ENCODE measurements around the gene DCDC2. TPM values are rescaled to one million over a fixed set of nuclear protein-coding genes. Genes with fewer than 3 reads are reported as not detected.

Gene DCDC2
- total and polyA plus RNA-seq, 2 donors (not counting 1 experiment from before 2014, with no cell fraction given), result not detected

GRCh38 chr6:24397631-24398030 lies 39.8 kb upstream of the DCDC2 start:
- no peak overlapping the region for H3K4me3 ChIP-seq (ENCODE audit: control extremely low read depth in 1 of 5, extremely low read depth in 1 of 5, insufficient read depth in 1 of 5, low read depth in 2 of 5, low read length in 4 of 5)
- no peak for ATAC-seq (ENCODE audit: low read depth)
- no CpG with 5 or more reads among the region's 1 CpG for WGBS (ENCODE audit: insufficient coverage)
- H3K27me3 ChIP-seq (replicated peaks in 1 of 4; ENCODE audit: control extremely low read depth in 1 of 4, control insufficient read depth in 3 of 4, insufficient read depth in 4 of 4, low read length in 3 of 4), result peaks cover 0 to 18% (median 6%) of the 10 kb centered on the region in 4 experiments
- peaks cover 36% of the 10 kb centered on the region for H3K27me3 Mint-ChIP-seq
- peaks cover 8% of the 10 kb centered on the region for H3K79me2 ChIP-seq (ENCODE audit: control insufficient read depth, insufficient read depth, low read length)
- H3K4me3 Mint-ChIP-seq, result no peak overlapping the region
- no peak overlapping the region for H3K9ac ChIP-seq (ENCODE audit: low read length)
- intact Hi-C loops (cut with micrococcal nuclease), result no loop called here
- peaks cover 6% of the 10 kb centered on the region for H3K9me3 Mint-ChIP-seq (ENCODE audit: insufficient read depth)
- no peaks in the 10 kb centered on the region for H3K36me3 ChIP-seq (replicated peaks in 1 of 2; ENCODE audit: control extremely low read depth in 1 of 2, control insufficient read depth in 1 of 2, extremely low read depth in 1 of 2, insufficient read depth in 2 of 2, low read length in 1 of 2)
- H3K27ac Mint-ChIP-seq, result no peak overlapping the region
- TF ChIP-seq EZH2 (IDR thresholded peaks at IDR 0.05; ENCODE audit: borderline replicate concordance, insufficient read depth, low read depth, low read length, poor library complexity, severe bottlenecking) (no peak), CTCF (IDR thresholded peaks at IDR 0.05) (no peak)
- H3K9me3 ChIP-seq (ENCODE audit: control extremely low read depth in 1 of 3, control insufficient read depth in 2 of 3, insufficient read depth in 1 of 3, low read length in 2 of 3), result peaks cover 0 to 8% (median 4%) of the 10 kb centered on the region in 3 donors
- ChIA-PET POLR2A (no interaction called here), CTCF (no interaction called here)
- peaks cover 11% of the 10 kb centered on the region for H3K4me1 Mint-ChIP-seq
- H3K27ac ChIP-seq (ENCODE audit: low read length in 2 of 2), result no peak overlapping the region
- H3K4me2 ChIP-seq (replicated peaks; ENCODE audit: low read depth, low read length, poor library complexity, severe bottlenecking), result no peak overlapping the region
- no peak for DNase-seq
- H3K4me1 ChIP-seq (ENCODE audit: control insufficient read depth in 2 of 2, insufficient read depth in 2 of 2, low read length in 2 of 2), result peaks cover 0 to 5% of the 10 kb centered on the region in 2 donors
- no peak overlapping the region for H2AFZ ChIP-seq (ENCODE audit: insufficient read depth, low read depth, low read length, poor library complexity, severe bottlenecking)
- H4K20me1 ChIP-seq (ENCODE audit: control insufficient read depth, insufficient read depth, low read length, poor library complexity, severe bottlenecking), result no peaks in the 10 kb centered on the region

GRCh38 chr6:24396824-24397223 lies 39.0 kb upstream of the DCDC2 start:
- Histone ChIP-seq H3K27ac (ENCODE audit: low read length in 2 of 2) (no peak overlapping the region), H3K4me1 (ENCODE audit: control insufficient read depth in 2 of 2, insufficient read depth in 2 of 2, low read length in 2 of 2) (no peaks in the 10 kb centered on the region), H4K20me1 (ENCODE audit: control insufficient read depth, insufficient read depth, low read length, poor library complexity, severe bottlenecking) (no peaks in the 10 kb centered on the region), H3K9me3 (ENCODE audit: control extremely low read depth in 1 of 3, control insufficient read depth in 2 of 3, insufficient read depth in 1 of 3, low read length in 2 of 3) (peaks cover 0 to 8% (median 4%) of the 10 kb centered on the region in 3 donors), H3K4me3 (ENCODE audit: control extremely low read depth in 1 of 5, extremely low read depth in 1 of 5, insufficient read depth in 1 of 5, low read depth in 2 of 5, low read length in 4 of 5) (no peak overlapping the region), H3K9ac (ENCODE audit: low read length) (no peak overlapping the region), H3K79me2 (ENCODE audit: control insufficient read depth, insufficient read depth, low read length) (peaks cover 1% of the 10 kb centered on the region), H3K27me3 (replicated peaks in 1 of 4; ENCODE audit: control extremely low read depth in 1 of 4, control insufficient read depth in 3 of 4, insufficient read depth in 4 of 4, low read length in 3 of 4) (peaks cover 0 to 18% (median 6%) of the 10 kb centered on the region in 4 experiments), H2AFZ (ENCODE audit: insufficient read depth, low read depth, low read length, poor library complexity, severe bottlenecking) (no peak overlapping the region), H3K4me2 (replicated peaks; ENCODE audit: low read depth, low read length, poor library complexity, severe bottlenecking) (no peak overlapping the region), H3K36me3 (replicated peaks in 1 of 2; ENCODE audit: control extremely low read depth in 1 of 2, control insufficient read depth in 1 of 2, extremely low read depth in 1 of 2, insufficient read depth in 2 of 2, low read length in 1 of 2) (no peaks in the 10 kb centered on the region)
- H3K9me3 Mint-ChIP-seq (ENCODE audit: insufficient read depth), result peaks cover 6% of the 10 kb centered on the region
- no peak overlapping the region for H3K4me3 Mint-ChIP-seq
- intact Hi-C loops (cut with micrococcal nuclease), result no loop called here
- ChIA-PET POLR2A (no interaction called here), CTCF (no interaction called here)
- TF ChIP-seq EZH2 (IDR thresholded peaks at IDR 0.05; ENCODE audit: borderline replicate concordance, insufficient read depth, low read depth, low read length, poor library complexity, severe bottlenecking) (no peak), CTCF (IDR thresholded peaks at IDR 0.05) (no peak)
- H3K4me1 Mint-ChIP-seq, result peaks cover 10% of the 10 kb centered on the region
- no CpG with 5 or more reads among the region's 1 CpG for WGBS (ENCODE audit: insufficient coverage)
- no peak overlapping the region for H3K27ac Mint-ChIP-seq
- no peak for ATAC-seq (ENCODE audit: low read depth)
- peaks cover 36% of the 10 kb centered on the region for H3K27me3 Mint-ChIP-seq
- DNase-seq, result no peak
